GM20000 (cell line): Measurements from ENCODE around the gene ARID2.

ENCODE experiments used
- DNase-seq: peaks from one replicate; pipeline ENCODE4 v3.0.0; 2012; ENCODE audit warnings: low spot score
- TF ChIP-seq, protein P1 (sequence below): IDR thresholded peaks from 2 replicates; pipeline ENCODE4 v1.5.1; 2012; ENCODE audit warnings: mild to moderate bottlenecking, control low read depth; ENCODE audit errors: extremely low read depth, missing control alignments

Gene ARID2

DNA sequence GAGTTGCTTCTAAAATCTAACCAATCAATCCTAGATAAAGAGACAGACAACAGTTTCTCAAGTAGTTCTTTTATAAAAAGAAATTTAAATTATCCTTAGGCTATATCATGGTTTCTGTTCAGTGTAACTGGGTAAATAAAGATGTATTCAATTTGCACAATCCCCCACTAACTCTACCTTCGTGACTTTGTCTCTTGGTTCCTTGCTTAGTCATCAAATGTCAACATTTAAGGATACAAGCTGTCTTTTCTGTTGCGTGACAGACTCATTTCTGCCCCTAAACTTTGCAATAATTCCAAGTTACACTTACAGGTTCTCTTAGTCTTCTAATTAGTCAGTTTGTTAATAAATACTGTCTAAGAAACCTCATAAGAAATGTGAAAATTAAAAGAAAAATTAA is 210.3 kb downstream of the ARID2 start:
- DNase-seq = no peak
- TF ChIP-seq, protein P1, sequence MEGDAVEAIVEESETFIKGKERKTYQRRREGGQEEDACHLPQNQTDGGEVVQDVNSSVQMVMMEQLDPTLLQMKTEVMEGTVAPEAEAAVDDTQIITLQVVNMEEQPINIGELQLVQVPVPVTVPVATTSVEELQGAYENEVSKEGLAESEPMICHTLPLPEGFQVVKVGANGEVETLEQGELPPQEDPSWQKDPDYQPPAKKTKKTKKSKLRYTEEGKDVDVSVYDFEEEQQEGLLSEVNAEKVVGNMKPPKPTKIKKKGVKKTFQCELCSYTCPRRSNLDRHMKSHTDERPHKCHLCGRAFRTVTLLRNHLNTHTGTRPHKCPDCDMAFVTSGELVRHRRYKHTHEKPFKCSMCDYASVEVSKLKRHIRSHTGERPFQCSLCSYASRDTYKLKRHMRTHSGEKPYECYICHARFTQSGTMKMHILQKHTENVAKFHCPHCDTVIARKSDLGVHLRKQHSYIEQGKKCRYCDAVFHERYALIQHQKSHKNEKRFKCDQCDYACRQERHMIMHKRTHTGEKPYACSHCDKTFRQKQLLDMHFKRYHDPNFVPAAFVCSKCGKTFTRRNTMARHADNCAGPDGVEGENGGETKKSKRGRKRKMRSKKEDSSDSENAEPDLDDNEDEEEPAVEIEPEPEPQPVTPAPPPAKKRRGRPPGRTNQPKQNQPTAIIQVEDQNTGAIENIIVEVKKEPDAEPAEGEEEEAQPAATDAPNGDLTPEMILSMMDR = no peak

DNA sequence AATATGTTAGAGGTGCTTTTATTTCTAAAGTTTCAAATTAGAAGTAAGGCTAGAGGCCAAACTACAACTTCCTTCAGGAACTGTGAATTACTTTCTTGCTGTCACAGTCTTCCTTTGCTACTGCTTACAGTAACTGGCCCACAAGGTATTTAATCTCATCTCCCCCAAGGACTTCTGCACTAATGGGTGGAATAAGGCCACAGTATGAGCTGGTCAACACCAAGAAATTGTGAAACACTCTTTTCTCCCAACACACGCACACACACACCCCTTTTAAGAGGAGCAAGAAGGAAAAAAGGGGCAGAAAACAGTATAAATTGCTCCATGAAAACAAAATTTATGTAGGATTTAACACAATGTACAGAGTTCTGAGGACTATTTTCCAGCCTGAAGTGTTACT is 215.3 kb downstream of the ARID2 start:
- DNase-seq = no peak
- TF ChIP-seq, protein P1 = no peak

DNA sequence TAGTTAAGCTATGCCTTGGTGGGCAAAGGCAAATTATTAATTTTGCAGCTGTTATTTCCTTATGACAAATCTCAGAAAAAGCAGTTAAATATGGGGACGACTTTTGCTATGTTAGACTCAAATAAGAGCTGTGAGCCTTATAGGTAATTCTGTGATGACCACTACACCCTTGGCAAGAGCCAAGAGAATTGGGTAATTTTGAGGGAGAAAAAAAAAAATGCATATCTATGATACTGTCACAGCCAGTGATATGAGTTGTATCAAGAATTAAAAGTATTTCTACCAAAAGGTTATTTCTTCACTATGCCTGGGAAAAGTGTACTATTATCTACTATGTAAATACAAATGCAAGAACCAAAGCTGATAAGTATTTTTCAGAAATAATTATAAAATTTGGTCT is 216.9 kb downstream of the ARID2 start:
- TF ChIP-seq, protein P1 = no peak
- no peak for DNase-seq

DNA sequence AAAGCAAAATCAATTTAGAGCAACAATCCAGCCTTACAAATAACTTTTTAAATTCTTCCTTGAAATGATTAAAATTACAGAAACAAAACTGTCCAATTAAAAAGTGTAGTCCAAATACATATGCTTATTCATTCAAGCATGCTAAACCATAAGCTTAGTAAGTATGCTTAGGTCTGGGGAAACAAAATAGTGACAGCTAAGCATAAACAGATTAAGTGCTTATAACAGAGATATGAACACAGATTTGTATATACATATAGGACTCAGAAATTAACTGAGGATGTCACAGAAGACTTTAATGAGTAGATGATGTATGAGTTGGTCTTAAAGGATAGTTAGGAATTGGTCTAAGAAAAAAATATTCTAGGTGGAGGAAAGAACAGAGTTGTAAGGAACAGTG is 219.0 kb downstream of the ARID2 start:
- TF ChIP-seq, protein P1 = no peak
- no peak for DNase-seq
